Endothelial cell (in vitro differentiated cells): Measurements from ENCODE around the gene SCYGR8. TPM values are rescaled to one million over a fixed set of nuclear protein-coding genes. Genes with fewer than 3 reads are reported as not detected.

Experiments used
- DNase-seq: peaks from one replicate; pipeline ENCODE4 v3.0.0; 2021; ENCODE audit warnings: low spot score
- H3K27ac Mint-ChIP-seq: one replicate; pipeline ENCODE4 v1.8.0; 2021; ENCODE audit warnings: mixed read lengths, inconsistent platforms; ENCODE audit not compliant: unreplicated experiment
- H3K27me3 Mint-ChIP-seq: one replicate; pipeline ENCODE4 v1.8.0; 2021; ENCODE audit warnings: mild to moderate bottlenecking, moderate library complexity, mixed read lengths, inconsistent platforms; ENCODE audit not compliant: unreplicated experiment
- H3K36me3 Mint-ChIP-seq: one replicate; pipeline ENCODE4 v1.8.0; 2021; ENCODE audit warnings: mild to moderate bottlenecking, low read depth, mixed read lengths, inconsistent platforms; ENCODE audit not compliant: unreplicated experiment
- H3K4me1 Mint-ChIP-seq: one replicate; pipeline ENCODE4 v1.8.0; 2021; ENCODE audit warnings: mild to moderate bottlenecking, mixed read lengths, inconsistent platforms; ENCODE audit not compliant: unreplicated experiment
- H3K4me3 Mint-ChIP-seq: one replicate; pipeline ENCODE4 v1.8.0; 2021; ENCODE audit warnings: mild to moderate bottlenecking, mixed read lengths, inconsistent platforms; ENCODE audit not compliant: unreplicated experiment
- H3K9me3 Mint-ChIP-seq: one replicate; pipeline ENCODE4 v1.8.0; 2021; ENCODE audit warnings: mixed read lengths, inconsistent platforms; ENCODE audit not compliant: unreplicated experiment
- CTCF ChIP-seq: fragments of 200-600 bp; sonication (generic); IDR thresholded peaks from one replicate; pipeline ENCODE4 v1.5.0; 2021; ENCODE audit warnings: antibody characterized with exemption; ENCODE audit not compliant: unreplicated experiment
- long read RNA-seq: library from polyadenylated mRNA; unstranded; transcript quantifications from one replicate; pipeline ENCODE4 v2.0.0, GENCODE V29; 2020; ENCODE audit not compliant: unreplicated experiment
- total RNA-seq: library from RNA; stranded (reverse); fragmentation: NEBNext Ultra II Directional; extraction: Animal tissue kit (Norgen Biotek cat#: 25700); gene quantifications from one replicate; pipeline ENCODE4 v1.2.1, GENCODE V29; 2021; ENCODE audit not compliant: unreplicated experiment

The SCYGR8 gene, protein sequence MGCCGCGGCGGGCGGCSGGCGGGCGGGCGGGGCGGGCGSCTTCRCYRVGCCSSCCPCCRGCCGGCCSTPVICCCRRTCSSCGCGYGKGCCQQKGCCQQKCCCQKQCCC
- not detected for total RNA-seq
- long read RNA-seq, result 0 reads

- H3K9me3 Mint-ChIP-seq, result no peaks in the 10 kb centered on the region
- no peak within 1 kb of the TSS for H3K27ac Mint-ChIP-seq
- TF ChIP-seq CTCF, result no peak
- H3K4me1 Mint-ChIP-seq, result peaks cover 4% of the 10 kb centered on the region
- peaks cover 1% of the 10 kb centered on the region for H3K27me3 Mint-ChIP-seq
- no peaks in the 10 kb centered on the region for H3K36me3 Mint-ChIP-seq
- DNase-seq, result no peak
- no peak within 1 kb of the TSS for H3K4me3 Mint-ChIP-seq
Measured at GRCh38 chr2:227745594-227745993, at the start of gene SCYGR8. TSS of gene SCYGR8 (plus strand) at chr2:227745894. CDS start at chr2:227745894, 0 bp downstream.

- H3K4me3 Mint-ChIP-seq, result no peak overlapping the region
- no peaks in the 10 kb centered on the region for H3K4me1 Mint-ChIP-seq
- H3K27me3 Mint-ChIP-seq, result no peaks in the 10 kb centered on the region
- no peaks in the 10 kb centered on the region for H3K9me3 Mint-ChIP-seq
- no peaks in the 10 kb centered on the region for H3K36me3 Mint-ChIP-seq
- DNase-seq, result no peak
- H3K27ac Mint-ChIP-seq, result no peak overlapping the region
- no peak for TF ChIP-seq CTCF
Measured at GRCh38 chr2:227696990-227697679, 48.6 kb upstream of the SCYGR8 start.

DNA sequence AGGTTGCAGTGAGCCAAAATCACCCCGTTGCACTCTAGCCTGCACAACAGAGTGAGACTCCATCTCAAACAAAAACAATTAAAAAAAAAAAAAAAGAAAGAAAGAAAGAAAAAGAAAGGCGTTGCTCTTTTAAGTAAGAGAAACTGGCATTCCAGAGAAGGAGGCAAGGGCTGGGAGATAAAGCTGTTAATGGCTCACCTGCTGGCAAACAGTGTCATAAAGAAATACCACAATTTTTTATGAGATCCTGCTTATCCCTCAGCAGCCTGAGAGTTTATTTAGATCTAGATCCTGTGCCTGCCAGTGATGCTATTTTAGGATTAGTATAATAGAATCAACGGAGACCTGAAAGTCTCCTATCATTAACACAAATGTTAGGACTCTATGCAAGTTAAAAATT lies 44.1 kb upstream of the SCYGR8 start:
- TF ChIP-seq CTCF, result no peak
- Mint-ChIP-seq H3K9me3 (no peaks in the 10 kb centered on the region), H3K27ac (no peak overlapping the region), H3K4me3 (no peak overlapping the region), H3K27me3 (peaks cover 2% of the 10 kb centered on the region), H3K4me1 (no peaks in the 10 kb centered on the region), H3K36me3 (no peaks in the 10 kb centered on the region)
- no peak for DNase-seq

DNA sequence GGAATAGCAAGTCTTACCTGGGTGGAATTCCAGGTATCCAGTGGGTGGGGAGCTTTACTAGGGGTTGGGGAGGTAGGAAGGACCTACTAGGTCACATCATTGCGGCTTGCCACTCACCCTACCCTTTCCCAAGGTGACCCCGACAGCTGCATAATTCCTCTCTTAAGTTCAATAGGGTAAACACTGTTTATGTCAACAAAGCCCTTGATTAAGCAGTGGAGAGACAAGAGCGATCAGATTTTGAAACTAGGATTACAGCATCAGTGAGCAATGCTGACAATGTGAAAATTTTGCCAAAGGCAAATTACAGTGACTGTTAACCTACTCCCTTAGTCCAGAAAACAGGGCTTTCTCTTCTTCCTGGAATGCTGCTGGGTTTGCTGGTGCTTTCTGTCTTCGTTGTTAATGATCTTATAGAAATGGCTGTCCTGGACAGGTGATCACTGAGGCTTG lies 42.4 kb upstream of the SCYGR8 start:
- Mint-ChIP-seq H3K27me3 (peaks cover 2% of the 10 kb centered on the region), H3K4me3 (no peak overlapping the region), H3K9me3 (no peaks in the 10 kb centered on the region), H3K27ac (no peak overlapping the region), H3K36me3 (no peaks in the 10 kb centered on the region), H3K4me1 (no peaks in the 10 kb centered on the region)
- no peak for TF ChIP-seq CTCF
- DNase-seq, result no peak

DNA sequence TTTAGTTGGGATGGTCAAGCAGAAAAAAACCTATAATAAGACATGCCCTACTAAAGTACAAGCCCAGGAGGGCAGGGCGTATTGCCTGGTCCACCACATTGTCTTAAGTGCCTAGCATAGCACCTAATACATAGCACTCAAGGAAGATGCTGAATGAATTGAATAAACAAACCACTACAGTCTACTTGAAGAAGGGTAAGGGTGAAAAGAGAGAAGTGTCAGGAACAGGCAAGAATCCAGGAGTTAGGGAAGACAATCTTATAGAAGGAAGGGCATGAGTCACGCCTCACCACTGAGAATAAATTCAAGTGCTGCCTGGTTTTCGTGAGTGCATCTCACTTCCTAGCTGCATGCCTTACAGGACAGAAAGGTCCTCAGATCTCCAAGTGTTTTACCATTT lies 41.7 kb upstream of the SCYGR8 start:
- H3K4me1 Mint-ChIP-seq, result no peaks in the 10 kb centered on the region

More for the DNA sequence above, 41.7 kb upstream of the SCYGR8 start:
- no peaks in the 10 kb centered on the region for H3K36me3 Mint-ChIP-seq
- no peak overlapping the region for H3K27ac Mint-ChIP-seq
- DNase-seq, result no peak
- no peak for TF ChIP-seq CTCF
- no peak overlapping the region for H3K4me3 Mint-ChIP-seq
- peaks cover 2% of the 10 kb centered on the region for H3K27me3 Mint-ChIP-seq
- H3K9me3 Mint-ChIP-seq, result no peaks in the 10 kb centered on the region
